Right renal pelvis (tissue), 4 donors: ENCODE data around the gene PSENEN. TPM values are rescaled to one million over a fixed set of nuclear protein-coding genes. Genes with fewer than 3 reads are reported as not detected.
A peak's percentile ranks its signal among the peaks of the same experiment; 100 is the strongest.

Source experiments
- DNase-seq, 4 donors: peaks; one replicate each; pipeline ENCODE4 v3.0.0-alpha.2; 2013; ENCODE audit warnings: low read depth in 4 of 4, low spot score in 3 of 4, missing footprints in 1 of 4
- polyA plus RNA-seq, 4 donors: library from polyadenylated mRNA; unstranded; fragments of 120-200 nt; gene quantifications; one replicate each; pipeline ENCODE4 v1.2.1, GENCODE V29; 2013; ENCODE audit not compliant: insufficient read length in 4 of 4

The PSENEN gene
- polyA plus RNA-seq, 4 donors, result 62.5 to 86.3 (median 68.7) TPM

DNA sequence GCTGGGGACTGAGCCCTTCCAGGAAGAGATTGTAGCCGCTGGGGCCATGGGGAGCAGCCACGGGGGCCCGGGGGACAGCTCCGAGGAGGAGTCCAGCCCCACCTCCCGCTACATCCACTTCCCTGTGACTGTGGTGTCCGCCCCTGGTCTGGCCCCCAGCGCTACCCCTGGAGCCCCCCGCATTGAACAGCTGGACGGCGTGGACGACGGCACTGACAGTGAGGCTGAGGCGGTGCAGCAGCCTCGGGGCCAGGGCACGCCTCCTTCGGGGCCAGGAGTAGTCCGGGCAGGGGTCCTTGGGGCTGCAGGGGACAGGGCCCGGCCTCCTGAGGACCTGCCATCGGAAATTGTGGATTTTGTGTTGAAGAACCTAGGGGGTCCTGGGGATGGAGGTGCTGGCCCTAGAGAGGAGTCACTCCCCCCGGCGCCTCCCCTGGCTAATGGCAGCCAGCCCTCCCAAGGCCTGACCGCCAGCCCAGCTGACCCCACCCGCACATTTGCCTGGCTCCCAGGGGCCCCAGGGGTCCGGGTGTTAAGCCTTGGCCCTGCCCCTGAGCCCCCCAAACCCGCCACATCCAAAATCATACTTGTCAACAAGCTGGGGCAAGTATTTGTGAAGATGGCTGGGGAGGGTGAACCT is 12.8 kb upstream of the PSENEN start:
- DNase-seq, result no peak

DNA sequence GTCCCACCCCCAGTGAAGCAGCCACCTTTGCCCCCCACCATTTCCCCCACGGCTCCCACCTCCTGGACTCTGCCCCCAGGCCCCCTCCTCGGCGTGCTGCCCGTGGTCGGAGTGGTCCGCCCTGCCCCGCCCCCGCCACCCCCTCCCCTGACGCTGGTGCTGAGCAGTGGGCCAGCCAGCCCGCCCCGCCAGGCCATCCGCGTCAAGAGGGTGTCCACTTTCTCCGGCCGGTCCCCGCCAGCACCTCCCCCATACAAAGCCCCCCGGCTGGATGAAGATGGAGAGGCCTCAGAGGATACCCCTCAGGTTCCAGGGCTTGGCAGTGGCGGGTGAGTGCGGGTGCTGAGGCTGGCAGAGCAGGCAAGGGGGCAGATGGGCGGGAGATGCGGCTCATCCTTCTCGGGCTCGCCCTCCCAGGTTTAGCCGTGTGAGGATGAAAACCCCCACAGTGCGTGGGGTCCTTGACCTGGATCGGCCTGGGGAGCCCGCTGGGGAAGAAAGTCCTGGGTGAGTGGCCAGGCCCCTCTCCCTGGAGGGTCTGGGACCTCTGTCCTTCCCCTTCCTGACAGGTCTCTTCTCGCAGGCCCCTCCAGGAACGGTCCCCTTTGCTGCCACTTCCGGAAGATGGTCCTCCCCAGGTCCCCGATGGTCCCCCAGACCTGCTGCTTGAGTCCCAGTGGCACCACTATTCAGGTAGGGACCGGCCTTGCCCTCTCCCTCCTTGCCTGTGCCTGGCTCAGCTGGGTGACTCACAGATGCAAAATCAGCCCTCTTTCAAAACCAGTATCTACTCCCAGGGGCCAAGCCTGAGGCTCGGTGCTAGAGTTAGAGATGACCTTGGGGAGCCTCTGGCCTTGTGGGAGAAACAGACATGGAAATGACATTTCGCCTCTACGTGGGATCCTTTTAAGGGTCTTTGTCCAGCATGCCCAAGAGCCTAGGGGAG is 12.0 kb upstream of the PSENEN start:
- DNase-seq, result no peak

DNA sequence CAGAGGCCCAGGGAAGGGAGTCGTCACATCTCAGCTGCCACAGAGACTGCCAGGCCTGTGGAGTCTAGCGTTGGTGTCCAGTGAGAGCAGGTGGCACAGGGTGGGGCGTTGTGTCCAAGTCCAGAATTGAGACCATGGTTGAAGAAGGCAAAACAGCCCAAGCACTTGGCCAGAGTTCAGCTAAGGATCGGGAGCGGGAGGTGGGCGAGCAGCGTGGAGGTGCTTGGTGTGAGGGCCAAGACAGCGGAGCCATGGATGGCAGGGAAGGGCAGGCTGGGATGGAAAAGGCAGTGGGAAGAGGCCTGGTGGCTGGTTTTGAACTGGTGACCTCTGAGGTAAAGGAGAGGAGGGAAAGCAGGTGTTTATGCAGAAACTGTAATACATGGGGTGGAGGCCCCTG is 11.2 kb upstream of the PSENEN start:
- DNase-seq, result no peak

GRCh38 chr19:35734889-35735288 is 10.6 kb upstream of the PSENEN start:
- DNase-seq, result no peak

DNA sequence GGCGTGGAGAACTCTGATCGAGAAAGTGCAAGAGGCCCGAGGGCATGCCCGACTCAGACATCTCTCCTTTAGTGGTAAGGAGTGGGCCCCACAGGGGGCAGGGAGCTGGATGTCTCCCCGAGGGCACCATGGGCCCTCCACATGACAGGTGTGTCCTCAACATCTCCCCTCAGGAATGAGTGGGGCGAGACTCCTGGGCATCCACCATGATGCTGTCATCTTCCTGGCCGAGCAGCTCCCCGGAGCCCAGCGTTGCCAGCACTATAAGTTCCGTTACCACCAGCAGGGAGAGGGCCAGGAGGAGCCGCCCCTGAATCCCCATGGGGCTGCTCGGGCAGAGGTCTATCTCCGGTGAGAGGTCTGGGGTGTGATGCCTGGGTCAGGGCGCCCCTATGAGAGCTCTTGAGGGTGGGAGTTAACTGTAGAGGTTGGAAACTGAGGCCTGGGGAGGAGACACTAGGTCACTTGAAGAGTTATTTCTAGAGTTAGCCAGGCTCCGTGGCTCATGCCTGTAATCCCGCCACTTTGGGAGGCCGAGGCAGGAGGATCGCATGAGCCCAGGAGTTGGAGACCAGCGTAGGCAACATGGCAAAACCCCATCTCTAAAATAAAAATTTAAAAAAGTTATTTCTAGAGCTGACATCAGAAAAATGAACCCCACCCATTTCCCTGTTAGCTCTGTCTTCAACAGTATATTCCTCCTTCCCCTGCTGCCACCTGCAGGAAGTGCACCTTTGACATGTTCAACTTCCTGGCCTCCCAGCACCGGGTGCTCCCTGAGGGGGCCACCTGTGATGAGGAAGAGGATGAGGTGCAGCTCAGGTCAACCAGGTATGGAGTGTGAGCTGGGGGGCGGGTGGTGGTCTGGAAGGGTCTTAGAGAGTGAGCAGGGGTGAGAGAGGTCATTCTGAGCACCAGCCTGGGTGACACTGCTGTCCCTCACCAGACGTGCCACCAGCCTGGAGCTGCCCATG is 8.3 kb upstream of the PSENEN start:
- no peak for DNase-seq

DNA sequence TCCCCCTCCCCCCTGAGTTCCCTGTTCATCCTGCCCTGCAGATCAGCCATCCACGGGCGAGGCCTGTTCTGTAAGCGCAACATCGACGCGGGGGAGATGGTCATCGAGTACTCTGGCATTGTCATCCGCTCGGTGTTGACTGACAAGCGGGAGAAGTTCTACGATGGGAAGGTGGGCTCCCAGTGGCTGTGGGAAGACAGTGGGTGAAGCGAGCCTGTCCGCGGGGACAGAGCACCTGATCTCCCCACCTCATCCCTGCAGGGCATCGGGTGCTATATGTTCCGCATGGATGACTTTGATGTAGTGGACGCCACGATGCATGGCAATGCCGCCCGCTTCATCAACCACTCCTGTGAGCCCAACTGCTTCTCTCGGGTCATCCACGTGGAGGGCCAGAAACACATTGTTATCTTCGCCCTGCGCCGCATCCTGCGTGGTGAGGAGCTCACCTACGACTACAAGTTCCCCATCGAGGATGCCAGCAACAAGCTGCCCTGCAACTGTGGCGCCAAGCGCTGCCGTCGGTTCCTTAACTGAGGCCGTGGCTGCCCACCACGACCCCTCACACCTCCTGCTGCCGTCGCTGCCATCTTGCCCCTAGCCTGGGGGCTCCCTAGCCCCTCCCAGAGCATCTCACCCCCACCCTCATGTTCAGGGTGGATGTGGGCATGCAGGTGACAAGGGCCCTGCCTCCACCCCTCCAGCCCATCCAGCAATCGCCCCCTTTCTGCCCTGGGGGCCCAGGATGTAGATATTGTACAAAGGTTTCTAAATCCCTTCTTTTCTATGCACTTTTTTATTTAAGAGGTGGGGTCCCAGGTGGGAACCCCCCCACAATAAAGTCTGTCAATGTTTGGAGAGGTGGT is 7.2 kb upstream of the PSENEN start:
- no peak for DNase-seq

DNA sequence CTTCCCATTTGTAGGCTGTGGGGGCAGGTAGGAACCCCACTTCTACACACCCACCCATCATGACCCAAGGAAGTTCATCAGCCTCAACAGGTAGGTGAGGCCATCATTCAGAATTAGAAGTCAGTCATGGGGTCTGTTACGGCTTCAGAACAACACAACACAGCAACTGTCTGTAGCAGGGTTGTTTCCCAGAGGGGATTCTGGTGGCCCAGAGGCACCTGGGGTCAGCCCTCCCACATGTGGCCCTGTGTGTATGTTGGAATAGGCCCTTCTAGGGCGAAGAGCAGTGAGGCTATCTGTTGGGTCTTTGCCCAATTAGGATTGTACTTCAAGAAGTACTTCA is 6.6 kb upstream of the PSENEN start:
- DNase-seq, result no peak

DNA sequence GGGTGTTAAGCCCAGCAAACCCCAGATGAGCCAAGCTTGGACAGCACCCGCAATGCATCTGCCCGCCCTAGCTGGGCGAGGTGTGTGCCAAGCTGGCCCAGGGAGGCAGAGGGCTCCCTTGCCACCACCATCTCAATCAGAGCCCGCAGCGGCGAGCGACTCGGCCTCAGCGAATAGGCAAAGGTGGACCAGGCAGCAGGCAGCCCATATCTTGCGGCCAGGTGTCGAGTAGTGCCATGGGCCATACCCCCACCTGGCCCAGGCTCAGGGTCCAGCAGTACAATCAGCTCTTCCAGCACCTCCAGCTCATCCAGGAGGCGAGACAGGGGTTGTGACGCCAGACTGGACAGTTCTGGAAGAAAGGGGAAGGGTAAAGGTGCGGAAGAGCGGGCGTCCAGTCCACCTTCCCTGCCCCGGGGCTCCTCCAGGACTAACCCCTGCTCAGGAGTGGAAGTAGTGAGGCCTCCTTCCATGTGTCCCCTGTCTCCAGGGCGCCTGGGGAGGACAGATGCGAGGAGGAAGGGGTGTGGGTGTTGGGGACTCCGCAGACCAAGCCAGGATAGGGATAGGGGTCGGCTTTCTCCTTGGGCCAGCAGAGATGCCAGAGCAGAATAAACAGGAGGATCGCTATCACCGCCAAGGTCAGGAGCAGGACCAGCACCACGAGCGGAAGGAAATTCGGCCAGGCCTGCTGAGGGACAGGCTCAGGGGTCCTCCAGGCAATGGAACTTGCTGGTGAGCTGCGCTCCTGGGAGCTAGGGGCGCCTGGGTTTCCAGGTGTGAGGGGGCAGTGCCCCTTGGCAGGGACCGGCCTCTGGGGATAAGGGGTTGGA is 6.0 kb upstream of the PSENEN start:
- DNase-seq, result no peak

DNA sequence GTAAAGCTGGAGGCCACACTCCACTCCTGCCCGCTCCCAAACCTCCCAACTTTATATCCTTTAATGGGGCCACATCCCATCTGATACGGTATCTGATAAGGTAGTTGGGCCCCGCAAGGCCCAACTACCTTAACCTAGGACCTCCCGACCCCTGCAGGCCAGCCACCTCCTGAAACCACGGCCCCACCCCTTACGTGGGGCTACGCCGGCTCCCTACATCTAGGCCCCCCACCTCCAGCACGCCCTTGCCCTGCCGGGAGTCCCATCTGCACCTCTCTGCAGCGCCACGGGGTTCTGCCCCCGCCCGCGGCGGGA is 5.4 kb upstream of the PSENEN start:
- DNase-seq, result no peak

GRCh38 chr19:35740423-35741202 is 4.8 kb upstream of the PSENEN start:
- DNase-seq, result peak; percentile 85 to 96 (median 94)

- no peak for DNase-seq
Observed at GRCh38 chr19:35741203-35741515, 4.3 kb upstream of the PSENEN start.

DNA sequence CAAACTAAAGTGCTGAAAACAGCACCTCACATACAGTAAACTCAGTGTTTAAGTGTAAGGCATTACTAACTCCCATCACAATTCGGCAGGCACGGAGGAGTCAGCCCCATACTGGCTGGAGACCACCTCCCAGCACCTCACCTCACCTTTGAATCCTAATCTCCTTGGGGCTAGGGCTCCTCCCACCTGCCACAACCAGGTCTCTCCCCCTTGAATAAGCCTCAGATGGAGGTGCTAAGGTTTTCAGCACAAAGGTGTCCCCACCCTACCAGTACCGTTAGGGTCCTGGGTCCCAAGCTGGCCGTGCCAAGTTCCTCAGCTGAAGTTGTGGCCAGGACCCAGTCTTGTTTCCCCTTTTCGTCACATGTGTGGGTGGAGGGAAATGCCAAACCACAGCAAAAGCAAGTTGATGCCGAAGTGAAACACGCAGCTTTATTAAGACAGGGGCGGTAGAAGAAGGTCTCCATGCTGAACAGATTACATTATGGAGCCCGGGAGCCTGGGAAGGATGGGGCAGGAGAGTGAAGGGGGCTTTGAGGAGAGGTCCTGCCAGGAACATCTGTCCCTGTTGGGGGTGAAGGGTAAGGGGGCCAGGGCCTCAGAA is 3.2 kb upstream of the PSENEN start, which contains the start of gene IGFLR1:
TSS of gene IGFLR1 (minus strand) at position 332 of the 604 bp plus-strand sequence. CDS start 1,272 bp downstream, outside the sequence.
- DNase-seq, result no peak

DNA sequence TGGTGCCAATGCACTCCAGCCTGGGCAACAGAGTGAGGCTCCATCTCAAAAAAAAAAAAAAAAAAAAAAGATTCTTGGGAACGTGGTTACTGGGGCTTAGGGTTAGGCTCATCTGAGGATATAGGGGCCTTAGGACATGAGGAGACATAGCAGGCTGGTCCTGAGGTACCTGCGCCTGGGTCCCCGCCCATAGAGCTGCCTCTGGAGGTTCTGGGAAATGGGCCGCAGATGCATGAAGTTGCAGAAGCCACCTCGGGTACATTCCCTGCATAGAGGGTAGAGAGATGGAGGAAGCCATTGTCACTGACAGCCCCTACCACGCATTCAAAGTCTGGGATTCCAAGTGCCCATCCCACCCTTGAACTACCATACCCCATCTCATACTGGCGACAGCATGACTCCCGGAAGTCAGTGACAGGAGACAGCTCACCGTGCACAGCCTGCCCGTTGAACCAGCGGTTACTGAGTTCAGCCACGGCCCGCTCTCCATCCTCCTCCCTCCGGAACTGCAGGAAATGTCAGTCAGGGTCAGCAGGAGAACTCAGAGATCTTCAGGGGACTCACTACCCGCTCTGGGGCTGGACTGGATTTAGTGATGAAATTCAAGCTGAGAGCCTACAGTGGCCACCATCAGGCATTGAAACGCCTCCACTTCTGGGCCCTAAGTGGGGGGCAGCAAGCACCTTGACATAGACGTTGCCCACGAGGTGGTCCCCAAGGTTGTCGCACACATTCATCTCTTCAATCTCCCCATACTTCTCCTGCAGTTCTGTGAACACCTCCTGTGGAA is 1.6 kb upstream of the PSENEN start:
- no peak for DNase-seq

GRCh38 chr19:35744430-35745327 is 772 bp upstream of the PSENEN start:
- DNase-seq, result peak in 3 of 4 donors; percentile 91 to 95 (median 94)

- DNase-seq, result no peak
Observed at GRCh38 chr19:35746087-35746462, 624 bp downstream of the PSENEN start.

- no peak for DNase-seq
Observed at GRCh38 chr19:35746531-35746930, 1.1 kb downstream of the PSENEN start.
